Vagina (tissue), 2 donors: ENCODE results near the gene TRIAP1.

Experiments used
- CTCF ChIP-seq, 3 experiments: fragments of 450-650 bp in 2 of 3; fragments of 200-600 bp in 1 of 3; sonication (generic) in 1 of 3; IDR thresholded peaks; one replicate each; pipeline ENCODE4 v1.5.1; 2017 to 2019; ENCODE audit warnings: antibody characterized with exemption in 3 of 3, mild to moderate bottlenecking in 2 of 3, moderate library complexity in 2 of 3
- POLR2A ChIP-seq, 2 donors: fragments of 450-650 bp; IDR thresholded peaks; one replicate each; pipeline ENCODE4 v1.6.1; 2017; ENCODE audit warnings: antibody characterized with exemption in 2 of 2, mild to moderate bottlenecking in 2 of 2, moderate library complexity in 2 of 2
- POLR2AphosphoS5 ChIP-seq, 2 donors: sonication (generic); formaldehyde crosslinking; IDR thresholded peaks; one replicate each; pipeline ENCODE4 v1.9.0; 2017; ENCODE audit warnings: antibody characterized with exemption in 2 of 2, mild to moderate bottlenecking in 2 of 2, low read depth in 1 of 2; ENCODE audit not compliant: insufficient read depth in 1 of 2

DNA sequence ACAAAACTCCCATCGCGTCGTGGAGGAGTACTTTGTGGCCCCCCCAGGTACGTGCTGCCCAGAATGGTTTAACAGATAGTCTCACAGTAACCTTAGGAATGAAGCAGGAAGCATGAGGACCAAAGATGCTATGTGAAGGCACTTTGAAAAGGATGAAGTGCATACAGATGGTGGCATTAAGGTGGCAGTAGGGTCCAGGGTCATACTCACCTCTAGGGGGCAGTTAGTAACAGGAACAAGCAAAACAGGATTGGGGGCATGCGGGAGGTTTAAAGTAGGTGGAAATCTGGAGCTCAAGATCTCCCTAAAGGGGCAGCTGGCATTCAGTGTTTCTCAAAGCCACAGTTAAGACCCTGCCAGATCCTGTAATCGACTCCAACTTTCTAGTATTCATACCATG lies 10.9 kb upstream of the TRIAP1 start:
- TF ChIP-seq CTCF (IDR thresholded peaks at IDR 0.05), result no peak
- no peak for TF ChIP-seq POLR2A (IDR thresholded peaks at IDR 0.05)
- no peak for TF ChIP-seq POLR2AphosphoS5 (IDR thresholded peaks at IDR 0.05; ENCODE audit: insufficient read depth in 1 of 2, low read depth in 1 of 2)
